HL-60 (cell line): ENCODE measurements around the gene LDB2.

ENCODE experiments used
- DNase-seq, 2 experiments: peaks; one replicate each; pipeline ENCODE4 v3.0.0-alpha.2; 2010 to 2020; ENCODE audit warnings: low read depth in 1 of 2, low spot score in 1 of 2
- H3K27ac ChIP-seq: fragments of 250-450 bp; sonication (Bioruptor Pico); replicated peaks from 2 replicates; pipeline ENCODE4 v1.5.1; 2020; ENCODE audit warnings: mild to moderate bottlenecking, moderate library complexity
- H3K27me3 ChIP-seq: fragments of 250-450 bp; sonication (Bioruptor Pico); 2 replicates; pipeline ENCODE4 v1.5.1; 2021; ENCODE audit warnings: mild to moderate bottlenecking, moderate library complexity; ENCODE audit not compliant: insufficient read depth, poor library complexity, severe bottlenecking
- H3K4me3 ChIP-seq: replicated peaks from 2 replicates; pipeline ENCODE4 v1.5.1; 2011; ENCODE audit warnings: mild to moderate bottlenecking, control low read depth, low read length; ENCODE audit not compliant: insufficient read depth
- CTCF ChIP-seq: IDR thresholded peaks from one replicate; pipeline ENCODE4 v1.5.1; 2011; ENCODE audit warnings: low read length, control low read depth, inconsistent platforms; ENCODE audit not compliant: insufficient read depth
- GABPA ChIP-seq: IDR thresholded peaks from 2 replicates; pipeline ENCODE4 v1.6.1; 2012; ENCODE audit warnings: low read depth
- POLR2AphosphoS5 ChIP-seq: IDR thresholded peaks from 2 replicates; pipeline ENCODE4 v1.6.1; 2012; ENCODE audit warnings: low read depth
- REST ChIP-seq: IDR thresholded peaks from 2 replicates; pipeline ENCODE4 v1.6.1; 2012; ENCODE audit warnings: low read depth; ENCODE audit not compliant: insufficient replicate concordance
- SPI1 ChIP-seq: IDR thresholded peaks from 2 replicates; pipeline ENCODE4 v1.6.1; 2012; ENCODE audit warnings: low read depth, mild to moderate bottlenecking, borderline replicate concordance

Gene LDB2

GRCh38 chr4:16687845-16688244, 210.6 kb downstream of the LDB2 start:
- DNase-seq = no peak
- TF ChIP-seq CTCF (no peak), REST (no peak), GABPA (no peak), POLR2AphosphoS5 (no peak)
- Histone ChIP-seq H3K27me3 (no peaks in the 10 kb centered on the region), H3K27ac (no peak overlapping the region), H3K4me3 (no peak overlapping the region)

GRCh38 chr4:16687011-16687410, 211.4 kb downstream of the LDB2 start:
- Histone ChIP-seq H3K4me3 (no peak overlapping the region), H3K27me3 (no peaks in the 10 kb centered on the region), H3K27ac (no peak overlapping the region)
- TF ChIP-seq CTCF (no peak), REST (no peak)
- DNase-seq = no peak

GRCh38 chr4:16686195-16686594, 212.2 kb downstream of the LDB2 start:
- no peak overlapping the region for H3K4me3 ChIP-seq
- no peak overlapping the region for H3K27ac ChIP-seq
- no peak for DNase-seq
- TF ChIP-seq GABPA = no peak
- no peak for TF ChIP-seq CTCF
- no peak for TF ChIP-seq SPI1
- no peak for TF ChIP-seq REST
- no peak for TF ChIP-seq POLR2AphosphoS5
- no peaks in the 10 kb centered on the region for H3K27me3 ChIP-seq
